OCI-LY7 (cell line): ENCODE results near the gene NSMCE4A. TPM values are rescaled to one million over a fixed set of nuclear protein-coding genes. Genes with fewer than 3 reads are reported as not detected.

ENCODE experiments used
- BruUV-seq: library from RNA; stranded (reverse); fragments of 400-500 nt; replicated peaks from 2 replicates; lab custom pipeline; 2021; lab: Mats Ljungman, UMichigan
- CTCF ChIA-PET: fragments of 300-600 bp; sonication (Branson Sonifier 250); formaldehyde crosslinking; loops from one replicate; lab custom pipeline; 2022; ENCODE audit warnings: antibody characterized with exemption; ENCODE audit not compliant: unreplicated experiment; lab: Charles Lee
- POLR2A ChIA-PET: fragments of 300-600 bp; sonication (Branson Sonifier 250); formaldehyde crosslinking; loops from one replicate; lab custom pipeline; 2022; ENCODE audit warnings: antibody characterized with exemption; lab: Charles Lee
- DNase-seq: peaks from one replicate; pipeline ENCODE4 v3.0.0-alpha.2; 2015; ENCODE audit warnings: low spot score
- H2AFZ ChIP-seq: fragments of 200-600 bp; sonication (generic), shearing (Covaris generic); 2 replicates; pipeline ENCODE4 v1.6.1; 2014; ENCODE audit warnings: mild to moderate bottlenecking, antibody characterized with exemption, low read length, moderate library complexity
- H3K27ac ChIP-seq: fragments of 200-600 bp; sonication (generic); 2 replicates; pipeline ENCODE4 v1.5.1; 2014; ENCODE audit warnings: mixed run types, low read depth, mild to moderate bottlenecking, moderate library complexity, low read length, inconsistent platforms; ENCODE audit not compliant: poor library complexity, severe bottlenecking
- H3K36me3 ChIP-seq: fragments of 200-600 bp; sonication (generic); 2 replicates; pipeline ENCODE4 v1.6.1; 2014; ENCODE audit warnings: mild to moderate bottlenecking, antibody characterized with exemption, low read length, moderate library complexity, mixed read lengths; ENCODE audit not compliant: insufficient read depth
- H3K4me1 ChIP-seq: fragments of 200-600 bp; sonication (generic); 2 replicates; pipeline ENCODE4 v1.5.1; 2014; ENCODE audit warnings: mild to moderate bottlenecking, low read length; ENCODE audit not compliant: insufficient read depth, poor library complexity, severe bottlenecking
- H3K4me2 ChIP-seq: fragments of 200-600 bp; sonication (generic); 2 replicates; pipeline ENCODE4 v1.6.1; 2014; ENCODE audit warnings: mild to moderate bottlenecking, low read length
- H3K4me3 ChIP-seq: fragments of 200-600 bp; sonication (generic); 2 replicates; pipeline ENCODE4 v1.5.1; 2014; ENCODE audit warnings: mild to moderate bottlenecking, low read depth, low read length; ENCODE audit not compliant: poor library complexity, severe bottlenecking
- H3K79me2 ChIP-seq: fragments of 200-600 bp; sonication (generic); 2 replicates; pipeline ENCODE4 v1.6.1; 2016; ENCODE audit warnings: low read depth, mild to moderate bottlenecking, low read length, moderate library complexity, mixed read lengths; ENCODE audit not compliant: insufficient read depth
- H3K9me2 ChIP-seq: fragments of 200-600 bp; sonication (generic); 2 replicates; pipeline ENCODE4 v1.6.1; 2016; ENCODE audit warnings: mild to moderate bottlenecking, low read length, mixed read lengths; ENCODE audit not compliant: insufficient read depth
- H3K9me3 ChIP-seq: fragments of 200-600 bp; sonication (generic); 2 replicates; pipeline ENCODE4 v1.6.1; 2014; ENCODE audit warnings: mild to moderate bottlenecking, mixed run types, low read length, mixed read lengths
- H4K20me1 ChIP-seq: fragments of 200-600 bp; sonication (generic); 2 replicates; pipeline ENCODE4 v1.6.1; 2014; ENCODE audit warnings: mild to moderate bottlenecking, antibody characterized with exemption, low read length, moderate library complexity, mixed read lengths; ENCODE audit not compliant: insufficient read depth
- CTCF ChIP-seq: fragments of 200-600 bp; sonication (generic); conservative IDR thresholded peaks from 2 replicates; pipeline ENCODE4 v1.5.1; 2014; ENCODE audit warnings: mild to moderate bottlenecking, antibody characterized with exemption, low read length, moderate library complexity, mixed read lengths
- EZH2phosphoT487 ChIP-seq: fragments of 200-600 bp; sonication (generic); IDR thresholded peaks from 2 replicates; pipeline ENCODE4 v1.6.1; 2018; ENCODE audit warnings: low read depth, borderline replicate concordance, mild to moderate bottlenecking, mixed run types, antibody characterized with exemption, low read length, moderate library complexity, mixed read lengths
- intact Hi-C: fragments of 100-400 bp; cut with micrococcal nuclease; formaldehyde crosslinking; loops from one replicate; pipeline ENCODE4 v1.10.0; 2022; ENCODE audit not compliant: unreplicated experiment
- total RNA-seq, 2 experiments: library from RNA; depleted of rRNA in 1 of 2; stranded (reverse); fragments of >200 nt in 1 of 2; shearing (Covaris generic) in 1 of 2; gene quantifications; 2 replicates each; pipeline ENCODE4 v1.2.3, GENCODE V29; 2014 to 2022

The NSMCE4A gene
- total RNA-seq, 2 experiments from 2014 or later, result 69.5 to 105 TPM

GRCh38 chr10:121927318-121927840 lies 47.6 kb downstream of the NSMCE4A start:
- intact Hi-C loops, result loop anchor here (10.0 kb wide), 1 partner anchor 1073 kb away; the partner anchor contains the start of gene WDR11
- H3K36me3 ChIP-seq, result peaks cover 22% of the 10 kb centered on the region; the same call in 1 of the 2 replicates
- H3K4me1 ChIP-seq, result peaks cover 34% of the 10 kb centered on the region
- TF ChIP-seq CTCF (no peak), EZH2phosphoT487 (no peak)
- peak overlapping the region; percentile 82 for H2AFZ ChIP-seq
- ChIA-PET CTCF (interaction anchor here (0.6 kb wide), 1 partner anchor 34 kb away, joined by 3 read pairs; no protein-coding TSS in a partner anchor), POLR2A (interaction anchor here (1.2 kb wide), 2 partner anchors 8 to 48 kb away, joined by 3 to 4 read pairs; no protein-coding TSS in a partner anchor)
- peak overlapping the region; percentile 98 for H3K4me2 ChIP-seq
- peak; percentile 48 for DNase-seq
- peaks cover 49% of the 10 kb centered on the region for H3K79me2 ChIP-seq
- peak overlapping the region; percentile 67 for H3K27ac ChIP-seq
- H3K9me3 ChIP-seq, result no peaks in the 10 kb centered on the region
- H3K9me2 ChIP-seq, result no peaks in the 10 kb centered on the region
- BruUV-seq, result no TSS peak
- H4K20me1 ChIP-seq, result no peaks in the 10 kb centered on the region
- H3K4me3 ChIP-seq, result peak overlapping the region; percentile 96

GRCh38 chr10:121926671-121927317 lies 48.2 kb downstream of the NSMCE4A start:
- H3K9me2 ChIP-seq, result no peaks in the 10 kb centered on the region
- H3K4me3 ChIP-seq, result peak overlapping the region; percentile 96
- peak overlapping the region; percentile 82 for H2AFZ ChIP-seq
- peak; percentile 50 for DNase-seq
- peaks cover 26% of the 10 kb centered on the region; the same call in 1 of the 2 replicates for H3K36me3 ChIP-seq
- H3K27ac ChIP-seq, result peak overlapping the region; percentile 67
- peaks cover 39% of the 10 kb centered on the region for H3K4me1 ChIP-seq
- no peaks in the 10 kb centered on the region for H3K9me3 ChIP-seq
- CTCF ChIA-PET, result no interaction called here
- no peaks in the 10 kb centered on the region for H4K20me1 ChIP-seq
- no TSS peak for BruUV-seq
- peak overlapping the region; percentile 98 for H3K4me2 ChIP-seq
- POLR2A ChIA-PET, result interaction anchor here (1.2 kb wide), 1 partner anchor 49 kb away, joined by 3 read pairs; no protein-coding TSS in a partner anchor
- TF ChIP-seq CTCF, result no peak
- peaks cover 55% of the 10 kb centered on the region for H3K79me2 ChIP-seq
- intact Hi-C loops, result loop anchor here (10.0 kb wide), 1 partner anchor 1072 kb away; the partner anchor contains the start of gene WDR11
